ENCODE measurements around the gene CXCL12. TPM values are rescaled to one million over a fixed set of nuclear protein-coding genes. Genes with fewer than 3 reads are reported as not detected.

Gene CXCL12
- total RNA-seq (2021; fragmentation: NEBNext Ultra II Directional; extraction: Animal tissue kit (Norgen Biotek cat#: 25700)) = 100 to 1,000 TPM; 111 to 241 (median 197) TPM
- long read RNA-seq, transcript CXCL12-203 (4 exons, 3,532 nt) = minor isoform, 16 of 218 reads
- long read RNA-seq, transcript CXCL12-201 (3 exons, 1,857 nt) = major isoform, 165 of 218 reads
- long read RNA-seq, partial matches to known transcripts = 3 of 218 reads
- long read RNA-seq, other reads (novel, unspliced or antisense) = 32 of 218 reads

DNA sequence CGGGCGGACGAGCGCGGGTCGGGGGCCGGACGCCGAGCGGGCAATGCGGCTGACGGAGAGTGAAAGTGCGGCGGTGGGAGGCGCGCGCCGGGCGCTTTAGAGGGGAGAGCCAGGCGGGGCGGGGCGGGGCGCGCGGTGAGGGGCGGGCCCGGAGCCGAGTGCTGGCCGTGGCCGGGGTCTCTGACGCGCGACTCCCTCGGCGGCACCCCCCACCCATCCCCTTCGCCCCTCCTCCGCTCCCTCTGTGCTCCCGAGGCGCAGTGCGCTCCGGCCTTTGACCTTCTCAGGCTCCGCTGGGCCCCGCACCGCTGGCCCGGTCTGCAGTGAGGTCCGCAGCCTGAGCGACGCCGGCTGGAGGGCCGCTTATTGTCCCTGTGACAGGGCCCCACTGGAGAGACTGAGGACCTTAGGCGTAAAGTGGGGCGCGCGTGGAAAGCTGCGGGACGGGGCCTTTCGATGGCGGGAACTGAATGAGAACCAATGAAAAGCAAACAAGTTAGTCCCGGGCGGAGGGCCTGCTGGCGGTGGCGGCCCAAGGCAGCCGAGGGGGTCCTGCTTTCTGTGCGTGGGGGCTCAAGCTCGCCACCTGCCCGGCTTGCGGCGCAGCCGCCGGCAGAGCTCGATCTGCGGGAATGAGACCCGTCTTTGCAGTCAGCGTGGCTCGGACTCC is at the start of gene CXCL12:
TSS of gene CXCL12 (minus strand) at position 72 of the 670 bp plus-strand sequence. CDS start 92 bp downstream, outside the sequence.
- peak within 1 kb of the TSS; percentile 18; the same call in 1 of the 2 replicates for H3K27ac Mint-ChIP-seq
- no peak for TF ChIP-seq CTCF (IDR thresholded peaks at IDR 0.05)
- no peak for DNase-seq
- H3K4me1 Mint-ChIP-seq (ENCODE audit: low read depth) = peaks cover 26% of the 10 kb centered on the region
- H3K36me3 Mint-ChIP-seq (ENCODE audit: low read depth) = 0 out of 2 replicates have a peak, but pooled peaks cover 8% of the 10 kb centered on the region
- peak within 1 kb of the TSS; percentile 87 for H3K4me3 Mint-ChIP-seq
- H3K9me3 Mint-ChIP-seq = no peaks in the 10 kb centered on the region
- no peaks in the 10 kb centered on the region for H3K27me3 Mint-ChIP-seq (ENCODE audit: insufficient read depth)

GRCh38 chr10:44427479-44427878 is 42.6 kb upstream of the CXCL12 start:
- H3K4me1 Mint-ChIP-seq (ENCODE audit: low read depth) = no peaks in the 10 kb centered on the region
- H3K4me3 Mint-ChIP-seq = no peak overlapping the region
- H3K27me3 Mint-ChIP-seq (ENCODE audit: insufficient read depth) = peaks cover 23% of the 10 kb centered on the region
- DNase-seq = no peak
- H3K27ac Mint-ChIP-seq = no peak overlapping the region
- H3K36me3 Mint-ChIP-seq (ENCODE audit: low read depth) = peaks cover 8% of the 10 kb centered on the region
- peaks cover 17% of the 10 kb centered on the region for H3K9me3 Mint-ChIP-seq
- no peak for TF ChIP-seq CTCF (IDR thresholded peaks at IDR 0.05)

DNA sequence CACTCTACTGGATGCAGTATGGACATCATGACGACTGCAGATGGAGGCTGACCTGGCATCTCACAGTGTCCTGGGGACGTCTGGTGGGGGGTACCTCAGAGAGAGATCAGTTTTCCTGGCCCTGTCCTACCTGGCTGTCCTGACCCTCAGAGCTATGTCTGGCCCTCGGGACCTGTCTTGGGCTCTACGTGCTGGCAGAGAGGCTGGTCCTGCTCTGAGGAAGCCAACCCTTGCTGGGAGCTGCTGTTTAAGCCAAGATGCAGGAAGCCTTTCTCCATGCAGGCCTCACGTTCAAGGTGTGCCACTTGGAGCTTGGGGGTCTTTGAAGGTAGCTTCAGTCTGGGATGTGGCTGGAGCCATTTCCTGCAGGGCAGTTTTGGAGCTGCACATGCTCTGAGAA is 42.1 kb upstream of the CXCL12 start:
- H3K27ac Mint-ChIP-seq = no peak overlapping the region
- no peak for TF ChIP-seq CTCF (IDR thresholded peaks at IDR 0.05)
- peaks cover 15% of the 10 kb centered on the region for H3K9me3 Mint-ChIP-seq
- H3K36me3 Mint-ChIP-seq (ENCODE audit: low read depth) = peaks cover 8% of the 10 kb centered on the region
- peaks cover 22% of the 10 kb centered on the region; the same call in 1 of the 2 replicates for H3K27me3 Mint-ChIP-seq (ENCODE audit: insufficient read depth)
- no peak for DNase-seq
- no peaks in the 10 kb centered on the region for H3K4me1 Mint-ChIP-seq (ENCODE audit: low read depth)
- no peak overlapping the region for H3K4me3 Mint-ChIP-seq

DNA sequence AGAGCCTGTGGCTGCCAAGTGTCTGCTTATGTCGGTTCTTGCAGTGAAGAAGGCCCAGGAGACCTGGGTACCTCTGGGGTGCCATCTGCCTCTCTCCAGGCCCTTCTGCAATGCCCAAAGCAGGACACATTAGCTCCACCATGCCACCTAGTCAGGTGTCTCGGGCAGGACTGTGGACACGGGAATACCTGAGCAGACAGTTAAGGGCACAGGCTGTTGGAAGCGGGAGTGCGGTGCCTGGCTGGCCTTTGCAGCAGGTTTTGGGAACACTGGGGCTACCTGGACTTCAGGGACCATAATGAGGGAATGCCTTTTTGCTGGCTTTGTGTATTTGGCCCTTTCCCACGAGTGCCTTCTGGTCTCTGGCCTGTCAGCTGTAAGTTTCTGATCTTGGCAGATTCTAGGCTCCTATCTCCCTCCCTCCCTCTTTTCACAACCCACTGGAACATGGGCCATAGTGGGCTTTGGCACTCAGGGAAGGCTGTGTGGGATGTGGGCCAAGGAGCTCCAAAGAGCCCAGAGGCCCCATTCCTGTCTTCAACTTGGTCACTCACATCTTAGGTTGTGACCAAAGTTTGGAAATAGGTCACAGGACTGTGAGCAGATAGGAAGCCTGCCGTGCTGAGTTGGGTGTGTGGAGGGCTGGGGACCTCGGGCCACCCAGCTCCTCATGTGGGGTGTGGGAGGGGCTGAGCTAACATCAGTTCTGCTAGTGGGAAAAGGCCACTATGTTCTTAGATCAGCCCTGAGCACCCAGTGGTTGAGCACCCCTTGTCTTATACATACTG is 41.5 kb upstream of the CXCL12 start:
- Mint-ChIP-seq H3K9me3 (peaks cover 15% of the 10 kb centered on the region), H3K27me3 (ENCODE audit: insufficient read depth) (peaks cover 22% of the 10 kb centered on the region; the same call in 1 of the 2 replicates), H3K27ac (no peak overlapping the region), H3K4me1 (ENCODE audit: low read depth) (no peaks in the 10 kb centered on the region), H3K4me3 (no peak overlapping the region), H3K36me3 (ENCODE audit: low read depth) (peaks cover 8% of the 10 kb centered on the region)
- TF ChIP-seq CTCF (IDR thresholded peaks at IDR 0.05) = no peak
- DNase-seq = no peak

DNA sequence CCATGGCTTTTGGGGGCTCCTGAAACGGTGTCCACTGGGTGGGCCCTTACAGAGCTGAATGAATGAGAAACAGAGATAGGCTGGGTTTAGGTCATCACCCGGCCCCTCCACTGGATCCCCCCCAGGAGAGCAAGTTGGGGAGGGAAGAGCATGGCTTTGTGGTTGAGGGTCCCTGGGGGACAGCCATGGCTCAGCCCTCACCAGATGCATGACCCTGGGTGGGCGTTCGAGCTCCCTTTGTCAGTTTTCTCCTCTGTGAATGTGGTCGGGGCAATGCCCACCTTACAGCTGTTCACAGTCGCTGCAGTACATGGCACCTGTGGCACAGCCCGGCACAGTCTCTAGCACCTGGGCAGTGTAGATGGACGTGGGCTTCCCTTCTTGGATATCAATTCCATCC is 40.6 kb upstream of the CXCL12 start:
- DNase-seq = no peak
- H3K27ac Mint-ChIP-seq = no peak overlapping the region
- H3K9me3 Mint-ChIP-seq = peaks cover 7% of the 10 kb centered on the region; the same call in 1 of the 2 replicates
- peaks cover 24% of the 10 kb centered on the region; the same call in 1 of the 2 replicates for H3K27me3 Mint-ChIP-seq (ENCODE audit: insufficient read depth)
- H3K36me3 Mint-ChIP-seq (ENCODE audit: low read depth) = no peaks in the 10 kb centered on the region
- no peaks in the 10 kb centered on the region for H3K4me1 Mint-ChIP-seq (ENCODE audit: low read depth)
- TF ChIP-seq CTCF (IDR thresholded peaks at IDR 0.05) = no peak
- H3K4me3 Mint-ChIP-seq = no peak overlapping the region
